SU-DHL-6 (cell line): ENCODE data around the gene ROMO1.

Source experiments
- H2AFZ ChIP-seq: fragments of 200-600 bp; sonication (generic); 2 replicates; pipeline ENCODE4 v1.6.1; 2014; ENCODE audit warnings: low read depth, mild to moderate bottlenecking, moderate library complexity, mixed read lengths, antibody characterized with exemption, low read length; ENCODE audit not compliant: severe bottlenecking
- H3F3A ChIP-seq: fragments of 200-600 bp; shearing (Covaris generic); 2 replicates; pipeline ENCODE4 v1.6.0; 2016; ENCODE audit warnings: antibody characterized with exemption, mild to moderate bottlenecking; ENCODE audit not compliant: insufficient read depth
- H3K27ac ChIP-seq: fragments of 200-600 bp; sonication (generic); 2 replicates; pipeline ENCODE4 v1.5.1; 2016; ENCODE audit warnings: low read depth, mild to moderate bottlenecking, low read length, moderate library complexity, mixed read lengths
- H3K27me3 ChIP-seq: fragments of 200-600 bp; sonication (generic), shearing (Covaris generic); 2 replicates; pipeline ENCODE4 v1.6.0; 2014; ENCODE audit warnings: mild to moderate bottlenecking, low read length
- H3K36me3 ChIP-seq: fragments of 200-600 bp; sonication (generic); 2 replicates; pipeline ENCODE4 v1.6.1; 2014; ENCODE audit warnings: mild to moderate bottlenecking, low read length, mixed read lengths
- H3K4me2 ChIP-seq: fragments of 300-600, 200-600 bp; shearing (Covaris generic), sonication (generic); 2 replicates; pipeline ENCODE4 v1.6.0; 2014; ENCODE audit warnings: low read length, low read depth, mild to moderate bottlenecking; ENCODE audit not compliant: poor library complexity, severe bottlenecking
- H3K4me3 ChIP-seq: fragments of 200-600 bp; sonication (generic); 2 replicates; pipeline ENCODE4 v1.5.1; 2014; ENCODE audit warnings: antibody characterized with exemption, low read length, mild to moderate bottlenecking, mixed read lengths; ENCODE audit not compliant: insufficient read depth, poor library complexity, severe bottlenecking
- H3K79me2 ChIP-seq: fragments of 200-600 bp; sonication (generic); 2 replicates; pipeline ENCODE4 v1.6.1; 2014; ENCODE audit warnings: mild to moderate bottlenecking, low read length, moderate library complexity; ENCODE audit not compliant: insufficient read depth
- H3K9ac ChIP-seq: fragments of 200-600 bp; sonication (generic); 2 replicates; pipeline ENCODE4 v1.7.0; 2014; ENCODE audit warnings: mild to moderate bottlenecking, low read length
- H3K9me2 ChIP-seq: fragments of 200-600 bp; sonication (generic); replicated peaks from 2 replicates; pipeline ENCODE4 v1.6.1; 2014; ENCODE audit warnings: low read length; ENCODE audit not compliant: insufficient read depth
- H3K9me3 ChIP-seq: fragments of 200-600 bp; sonication (generic); 2 replicates; pipeline ENCODE4 v1.6.1; 2014; ENCODE audit warnings: low read length, mixed read lengths; ENCODE audit not compliant: insufficient read depth
- H4K20me1 ChIP-seq: fragments of 200-600 bp; sonication (generic); 2 replicates; pipeline ENCODE4 v1.6.1; 2014; ENCODE audit warnings: low read depth, mild to moderate bottlenecking, antibody characterized with exemption, low read length, moderate library complexity, mixed read lengths
- CTCF ChIP-seq: fragments of 200-600 bp; sonication (generic); IDR thresholded peaks from one replicate; pipeline ENCODE4 v1.5.1; 2017; ENCODE audit warnings: antibody characterized with exemption, mild to moderate bottlenecking, low read length, moderate library complexity; ENCODE audit not compliant: insufficient read depth, poor library complexity, severe bottlenecking
- EZH2phosphoT487 ChIP-seq: fragments of 200-600 bp; sonication (generic), shearing (Covaris generic); conservative IDR thresholded peaks from 2 replicates; pipeline ENCODE4 v1.6.1; 2018; ENCODE audit warnings: mild to moderate bottlenecking, antibody characterized with exemption, low read length, moderate library complexity, mixed read lengths

ROMO1 gene

GRCh38 chr20:35654415-35654814, 44.8 kb upstream of the ROMO1 start:
- peaks cover 55% of the 10 kb centered on the region for H4K20me1 ChIP-seq
- no peak overlapping the region for H2AFZ ChIP-seq
- no peaks in the 10 kb centered on the region for H3K9me2 ChIP-seq
- H3F3A ChIP-seq = peaks cover 23% of the 10 kb centered on the region
- TF ChIP-seq EZH2phosphoT487 (no peak), CTCF (no peak)
- H3K79me2 ChIP-seq = peaks cover 99% of the 10 kb centered on the region
- H3K4me2 ChIP-seq = no peak overlapping the region
- H3K36me3 ChIP-seq = peaks cover 36% of the 10 kb centered on the region
- H3K27me3 ChIP-seq = no peaks in the 10 kb centered on the region
- H3K9ac ChIP-seq = no peak overlapping the region
- no peaks in the 10 kb centered on the region for H3K9me3 ChIP-seq
- H3K27ac ChIP-seq = no peak overlapping the region
- H3K4me3 ChIP-seq = no peak overlapping the region

- H3K27ac ChIP-seq = no peak overlapping the region
- H4K20me1 ChIP-seq = peaks cover 70% of the 10 kb centered on the region
- H3K4me2 ChIP-seq = no peak overlapping the region
- H3K9ac ChIP-seq = no peak overlapping the region
- no peaks in the 10 kb centered on the region for H3K27me3 ChIP-seq
- no peak for TF ChIP-seq EZH2phosphoT487
- TF ChIP-seq CTCF = no peak
- no peak overlapping the region for H3K4me3 ChIP-seq
- no peak overlapping the region for H2AFZ ChIP-seq
- no peaks in the 10 kb centered on the region for H3K9me3 ChIP-seq
- peaks cover 3% of the 10 kb centered on the region; the same call in 1 of the 2 replicates for H3F3A ChIP-seq
- no peaks in the 10 kb centered on the region for H3K9me2 ChIP-seq
- H3K79me2 ChIP-seq = peaks cover 100% of the 10 kb centered on the region
- peaks cover 31% of the 10 kb centered on the region for H3K36me3 ChIP-seq
Measured at GRCh38 chr20:35657271-35657670, 41.9 kb upstream of the ROMO1 start.

GRCh38 chr20:35660122-35660937, 38.9 kb upstream of the ROMO1 start:
- Histone ChIP-seq H3K9ac (no peak overlapping the region), H4K20me1 (peaks cover 70% of the 10 kb centered on the region), H2AFZ (no peak overlapping the region), H3K36me3 (peaks cover 11% of the 10 kb centered on the region; the same call in 1 of the 2 replicates), H3F3A (peaks cover 3% of the 10 kb centered on the region; the same call in 1 of the 2 replicates), H3K9me3 (no peaks in the 10 kb centered on the region), H3K9me2 (no peaks in the 10 kb centered on the region), H3K79me2 (peaks cover 94% of the 10 kb centered on the region), H3K27ac (no peak overlapping the region), H3K4me3 (no peak overlapping the region), H3K4me2 (peak overlapping the region; percentile 93), H3K27me3 (no peaks in the 10 kb centered on the region)
- TF ChIP-seq EZH2phosphoT487 (no peak), CTCF (no peak)
